ENCODE results near the gene GAS7.

Gene GAS7

GRCh38 chr17:9977180-9977575, 221.2 kb downstream of the GAS7 start:
- DNase-seq (ENCODE audit: low spot score), result no peak

GRCh38 chr17:9976283-9977179, 221.9 kb downstream of the GAS7 start:
- DNase-seq (ENCODE audit: low spot score), result no peak

DNA sequence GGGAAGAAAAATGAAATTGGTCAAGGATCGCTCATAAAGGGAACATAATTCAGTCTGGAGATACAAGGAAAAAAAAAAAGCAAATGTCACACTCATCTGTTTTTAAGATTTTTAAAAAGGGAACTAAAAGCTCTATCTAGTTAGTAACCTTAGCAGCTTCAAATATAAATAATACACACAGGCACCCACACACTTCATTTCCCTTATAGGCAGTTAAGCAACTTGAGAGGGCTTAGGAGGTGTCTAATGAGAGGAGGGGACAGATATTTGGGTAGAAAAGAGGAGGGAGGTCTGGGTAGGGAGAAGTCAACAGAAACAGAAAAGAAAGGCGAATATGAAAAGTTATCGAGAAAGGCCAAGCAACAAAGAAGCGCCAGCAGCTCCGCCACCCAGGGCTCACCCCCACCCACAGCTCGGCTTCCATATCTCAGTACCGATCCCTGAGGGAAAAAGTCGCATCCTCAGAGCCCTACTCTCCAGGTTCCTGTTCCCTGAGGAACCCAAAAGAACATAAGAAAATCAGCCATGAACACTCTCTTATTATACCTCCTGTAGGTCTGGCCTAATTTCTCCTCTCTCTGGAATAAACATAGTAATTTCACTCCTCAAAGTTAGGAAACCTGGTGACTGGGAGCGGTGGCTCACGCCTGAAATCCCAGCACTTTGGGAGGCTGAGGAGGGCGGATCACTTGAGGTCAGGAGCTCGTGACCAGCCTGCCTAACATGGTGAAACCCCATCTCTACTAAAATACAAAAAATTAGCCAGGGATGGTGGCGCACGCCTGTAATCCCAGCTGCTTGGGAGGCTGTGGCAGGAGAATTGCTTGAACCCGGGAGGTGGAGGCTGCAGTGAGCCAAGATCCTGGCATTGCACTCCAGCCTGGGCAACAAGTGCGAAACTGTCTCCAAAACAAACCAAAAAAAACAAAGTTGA, 223.7 kb downstream of the GAS7 start:
- no peak for DNase-seq (ENCODE audit: low spot score)

DNA sequence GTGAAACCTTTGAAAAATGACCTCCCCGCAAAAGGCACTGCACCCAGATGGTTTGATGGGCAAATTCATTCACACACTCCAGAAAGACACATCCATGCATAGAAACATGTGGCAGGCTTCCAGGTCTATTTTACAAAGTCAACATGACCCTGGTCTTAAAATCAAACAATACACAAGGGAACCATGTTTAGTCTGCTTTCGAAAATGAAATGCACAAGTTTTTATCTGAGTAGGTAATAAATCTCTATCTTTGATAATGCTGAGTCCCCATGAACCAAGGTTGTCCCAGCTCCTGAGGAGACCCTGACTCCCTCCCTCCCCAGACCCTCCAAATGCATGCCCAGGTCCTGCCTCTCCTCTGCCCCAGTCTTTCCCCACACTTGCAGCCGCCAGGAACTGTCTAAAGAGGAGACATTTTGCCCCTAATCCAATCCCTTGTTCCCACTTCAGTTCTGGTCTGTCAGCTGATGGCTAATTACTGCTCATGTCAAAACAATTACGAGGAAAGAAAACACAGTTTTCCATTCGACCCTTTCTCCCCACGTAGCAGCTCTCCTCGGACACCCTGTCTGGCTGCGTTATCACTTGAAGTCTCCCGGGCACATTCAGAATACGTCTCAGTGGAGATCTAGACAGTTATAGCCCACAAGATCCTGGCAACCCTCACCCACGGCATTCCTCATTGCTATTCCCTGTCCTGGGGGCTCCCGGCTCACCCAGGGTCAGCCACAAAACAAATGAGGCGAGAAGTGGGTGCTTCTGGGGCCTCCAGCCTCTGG, 224.5 kb downstream of the GAS7 start:
- DNase-seq (ENCODE audit: low spot score), result no peak

DNA sequence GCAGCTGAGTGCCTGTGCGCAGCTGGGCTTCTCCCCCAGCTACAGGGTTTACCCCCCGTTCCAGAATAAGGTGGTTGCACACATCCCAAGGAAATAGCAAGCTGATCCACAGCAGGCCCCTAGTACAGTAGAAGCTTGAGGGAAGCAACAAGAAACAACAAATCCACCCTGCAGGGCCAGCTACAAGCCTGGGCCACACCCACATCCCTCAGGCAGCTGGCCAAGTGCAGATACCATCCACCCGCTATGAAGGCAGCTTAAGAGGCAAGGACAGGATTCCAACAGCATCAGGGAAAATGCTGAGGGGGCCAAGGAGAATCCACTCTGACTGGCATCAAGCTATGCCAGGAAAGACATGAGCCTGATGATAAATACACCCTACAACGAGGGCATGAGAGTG, 226.4 kb downstream of the GAS7 start:
- no peak for DNase-seq (ENCODE audit: low spot score)

DNA sequence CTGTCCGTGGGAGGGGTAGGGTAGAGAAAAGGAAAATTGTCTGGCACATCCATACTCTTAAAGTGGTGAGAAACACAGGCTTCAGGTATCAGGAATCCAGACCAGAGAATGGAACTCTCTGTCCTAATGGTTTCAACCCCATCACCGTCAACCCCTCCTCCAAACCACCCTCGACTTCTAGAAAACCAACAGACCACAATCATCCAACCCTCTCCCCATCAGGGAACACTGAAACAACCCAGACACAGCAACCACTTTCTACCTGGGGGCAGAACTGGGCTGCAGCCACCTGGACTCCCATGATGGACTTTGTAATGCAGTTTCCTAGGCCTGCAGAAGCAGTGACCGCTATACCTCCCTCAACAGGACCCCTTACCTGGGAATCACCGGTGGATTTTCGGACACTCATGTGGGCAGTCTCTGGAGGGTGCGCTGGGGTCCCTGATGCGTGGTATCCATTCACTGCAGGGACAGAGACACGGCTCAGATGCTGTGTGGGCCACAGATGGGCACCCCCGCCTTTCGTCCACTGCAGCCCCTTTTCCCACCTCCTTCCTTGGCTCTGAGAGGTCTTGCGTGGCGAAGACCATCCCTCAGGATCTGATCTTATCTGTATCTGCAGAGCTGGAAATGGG, 229.0 kb downstream of the GAS7 start:
- DNase-seq (ENCODE audit: low spot score), result no peak

DNA sequence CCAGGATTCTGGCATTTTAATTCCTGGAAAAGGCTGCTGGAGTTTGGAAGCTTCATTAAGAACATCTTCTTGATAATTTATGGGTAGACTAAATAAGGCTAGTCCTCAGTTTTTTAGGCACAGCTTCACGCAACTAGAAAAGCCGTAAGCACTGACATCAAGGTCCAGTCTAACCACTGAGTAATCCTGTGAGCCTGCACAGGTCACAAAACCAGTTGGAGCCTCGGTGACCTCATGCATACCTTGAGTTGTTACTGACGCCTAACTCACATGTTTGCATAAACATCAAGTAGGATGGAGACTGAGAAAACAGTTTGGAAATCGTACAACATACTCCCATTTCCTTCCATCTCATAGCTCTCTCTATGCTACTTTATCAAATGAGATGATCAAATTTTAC, 229.5 kb downstream of the GAS7 start:
- peak; percentile 8 for DNase-seq (ENCODE audit: low spot score)

DNA sequence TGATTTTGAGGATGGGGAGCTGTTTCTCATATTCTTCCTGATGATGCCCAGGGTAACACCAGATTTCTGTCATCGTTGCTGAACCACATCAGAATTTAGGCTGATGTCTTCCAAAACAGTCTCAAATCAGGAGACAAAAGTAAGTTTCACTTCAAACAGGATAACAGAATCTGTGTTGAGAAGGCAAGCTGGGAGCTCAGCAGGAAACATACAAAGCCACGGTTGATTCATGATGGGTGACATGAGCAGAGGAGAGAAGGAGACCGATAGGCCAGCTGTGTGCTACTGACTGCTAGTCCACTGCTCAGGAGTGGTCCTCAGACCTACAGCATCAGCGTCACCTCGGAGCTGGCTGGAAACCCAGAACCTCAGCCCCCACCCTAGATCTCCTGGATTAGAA, 230.4 kb downstream of the GAS7 start:
- DNase-seq (ENCODE audit: low spot score), result no peak

DNA sequence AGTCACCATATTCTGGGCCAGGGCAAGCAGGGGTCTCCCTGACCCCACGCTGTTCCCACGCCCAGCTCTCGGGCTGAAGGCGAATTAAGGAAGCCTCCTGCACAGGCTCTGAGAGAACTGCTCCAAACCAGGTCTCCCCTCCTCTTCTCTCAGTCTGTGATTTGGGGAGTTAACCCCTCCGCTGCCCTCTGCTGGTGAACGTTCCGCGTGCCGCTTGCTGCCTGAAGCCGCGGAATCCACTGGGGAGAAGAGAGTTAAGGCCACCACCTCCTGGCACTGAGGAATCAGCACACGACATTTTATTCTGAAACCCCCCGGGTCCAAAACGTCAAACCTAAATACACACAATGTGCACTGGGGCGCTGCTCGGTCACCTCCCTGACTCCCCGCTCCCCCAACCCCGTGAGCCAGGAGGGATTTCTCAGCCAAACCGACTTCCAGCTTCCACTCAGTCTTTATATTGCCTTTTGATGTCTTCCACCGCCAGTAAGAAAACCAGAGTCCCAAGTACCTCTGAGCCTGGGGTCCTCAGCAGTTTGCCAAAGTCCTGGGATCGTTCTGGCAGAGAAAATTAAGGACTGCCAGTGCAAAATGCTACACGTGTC, 238.9 kb downstream of the GAS7 start:
- peak; percentile 19 for DNase-seq (ENCODE audit: low spot score)

DNA sequence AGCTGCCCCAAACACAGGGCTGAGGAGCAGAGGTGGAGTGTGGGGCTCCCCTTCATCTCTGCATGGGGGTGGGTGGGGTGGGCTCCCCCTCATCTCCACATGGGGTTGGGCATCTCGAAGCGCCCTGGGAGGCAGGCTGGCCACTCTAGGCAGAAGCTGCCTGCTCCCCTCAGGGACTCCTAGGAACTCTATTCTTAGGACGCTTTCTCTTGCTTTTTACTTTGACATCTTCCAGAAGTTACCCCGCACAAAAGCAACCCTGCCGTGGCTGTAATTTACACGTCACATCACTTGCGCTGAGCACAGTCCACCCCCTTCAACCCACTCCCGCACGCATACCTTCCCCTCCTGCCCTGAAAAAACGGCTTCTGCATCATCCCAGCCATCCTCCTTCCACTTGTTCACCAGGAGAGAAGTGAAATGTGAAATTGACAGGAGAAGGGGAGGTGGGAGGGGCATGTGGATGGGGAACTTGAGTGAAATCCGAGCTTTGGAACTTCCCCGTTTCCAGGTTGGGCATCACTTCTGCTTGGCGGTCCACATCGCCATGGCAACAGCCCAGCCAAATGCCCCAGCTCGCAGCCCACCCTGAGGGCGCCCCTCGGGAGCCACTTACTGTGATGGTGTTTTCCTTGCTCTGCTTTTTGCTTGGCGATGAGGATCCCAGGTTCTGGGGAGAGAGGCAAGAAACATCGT, 239.7 kb downstream of the GAS7 start:
- DNase-seq (ENCODE audit: low spot score), result no peak

- no peak for DNase-seq (ENCODE audit: low spot score)
Measured at GRCh38 chr17:9957244-9957643, 241.2 kb downstream of the GAS7 start.

GRCh38 chr17:9956474-9957131, 241.8 kb downstream of the GAS7 start:
- no peak for DNase-seq (ENCODE audit: low spot score)

- DNase-seq (ENCODE audit: low spot score), result no peak
Measured at GRCh38 chr17:9953492-9953891, 244.9 kb downstream of the GAS7 start.

- DNase-seq (ENCODE audit: low spot score), result no peak
Measured at GRCh38 chr17:9951803-9952202, 246.6 kb downstream of the GAS7 start.

GRCh38 chr17:9948928-9949327, 249.5 kb downstream of the GAS7 start:
- DNase-seq (ENCODE audit: low spot score), result no peak

- no peak for DNase-seq (ENCODE audit: low spot score)
Measured at GRCh38 chr17:9944704-9945103, 253.7 kb downstream of the GAS7 start.

DNA sequence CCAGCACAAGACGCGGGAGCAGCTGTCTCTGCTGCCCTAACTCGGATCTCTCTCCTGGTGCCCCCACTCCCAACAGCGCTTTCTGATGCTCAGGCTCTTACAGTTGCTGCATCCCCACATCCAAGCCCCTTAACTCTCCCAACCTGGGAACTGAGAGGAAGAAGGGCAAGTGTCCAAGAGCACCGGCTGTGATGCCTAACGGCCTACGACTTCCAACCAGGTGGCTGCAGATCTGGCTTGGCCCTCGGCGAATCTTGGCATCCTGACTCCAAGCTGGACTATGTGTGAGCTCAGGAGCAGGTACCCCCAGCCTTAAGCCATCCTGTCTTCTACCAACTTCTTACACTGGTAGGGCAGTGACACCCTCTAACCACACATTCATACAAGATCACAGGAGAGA, 255.1 kb downstream of the GAS7 start:
- DNase-seq (ENCODE audit: low spot score), result no peak

- no peak for DNase-seq (ENCODE audit: low spot score)
Measured at GRCh38 chr17:9942885-9943284, 255.5 kb downstream of the GAS7 start.

DNA sequence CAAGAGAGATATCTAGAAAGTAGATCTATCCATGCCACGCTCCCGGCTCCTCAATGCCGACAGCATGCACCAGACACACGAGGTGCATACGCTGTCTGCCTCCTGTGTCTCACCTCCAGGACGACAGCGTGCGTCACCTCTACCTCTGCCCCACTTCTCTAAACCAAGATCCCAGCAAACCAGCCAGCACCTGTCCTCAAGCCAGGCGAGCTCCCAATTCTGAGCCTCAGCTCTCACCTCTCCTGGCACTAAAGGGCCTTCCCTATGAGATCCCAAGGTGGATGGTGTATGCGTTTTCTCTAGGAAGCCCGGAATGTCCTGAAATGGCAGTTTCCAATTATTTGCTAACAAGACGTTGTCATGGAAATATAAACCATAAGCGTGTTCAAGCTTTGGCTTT, 257.1 kb downstream of the GAS7 start:
- DNase-seq (ENCODE audit: low spot score), result no peak

- no peak for DNase-seq (ENCODE audit: low spot score)
Measured at GRCh38 chr17:9940841-9941240, 257.6 kb downstream of the GAS7 start.

All from RKO (cell line).